ENCODE data around the gene ABHD3. TPM values are rescaled to one million over a fixed set of nuclear protein-coding genes. Genes with fewer than 3 reads are reported as not detected.
A peak's percentile ranks its signal among the peaks of the same experiment; 100 is the strongest.

ABHD3 gene
- total and polyA plus RNA-seq, 7 experiments from 2014 or later: 21.9 to 53.1 (median 39.6) TPM

- ATAC-seq (no peak), DNase-seq (no peak)
- intact Hi-C loops (cut with micrococcal nuclease): loop anchor here in 1 of 2 donors (10.0 kb wide), 1 partner anchor 1980 kb away; the partner anchor contains the start of gene NPC1
- peaks cover under 1 to 4% of the 10 kb centered on the region in 2 donors for H3K4me1 ChIP-seq (ENCODE audit: control insufficient read depth in 2 of 2, insufficient read depth in 2 of 2, low read length in 2 of 2)
- POLR2A ChIA-PET: interaction anchor here (0.6 kb wide), 1 partner anchor 110 kb away, joined by 4 read pairs; no protein-coding TSS in a partner anchor
- no peaks in the 10 kb centered on the region for H3K27me3 Mint-ChIP-seq
- no peak overlapping the region for H3K27ac Mint-ChIP-seq
- peaks cover 0 to 8% (median 0%) of the 10 kb centered on the region in 3 experiments for H3K36me3 ChIP-seq (ENCODE audit: control insufficient read depth in 2 of 3, insufficient read depth in 3 of 3, low read length in 3 of 3)
- no peak overlapping the region for H3K4me3 ChIP-seq (ENCODE audit: low read length)
- no peak overlapping the region for H3K4me3 Mint-ChIP-seq
- peaks cover 0 to 8% (median 0%) of the 10 kb centered on the region in 11 donors for H3K9me3 Mint-ChIP-seq
- H3K27ac ChIP-seq (ENCODE audit: low read depth, low read length): no peak overlapping the region
- CTCF ChIA-PET: no interaction called here
- H3K36me3 Mint-ChIP-seq: peaks cover 0 to 1% (median 0%) of the 10 kb centered on the region in 5 donors
- H3K9me3 ChIP-seq (ENCODE audit: control insufficient read depth in 2 of 3, low read length in 3 of 3): no peaks in the 10 kb centered on the region
- no peaks in the 10 kb centered on the region for H3K27me3 ChIP-seq (ENCODE audit: control insufficient read depth in 2 of 2, insufficient read depth in 2 of 2, low read length in 2 of 2)
- H3K4me1 Mint-ChIP-seq: peaks cover 2 to 22% (median 15%) of the 10 kb centered on the region in 7 donors
These were observed 99.9 kb downstream of the ABHD3 start for GRCh38 chr18:21604671-21605070.

GRCh38 chr18:21602299-21602587 is 102.3 kb downstream of the ABHD3 start:
- no peak overlapping the region for H3K4me3 ChIP-seq (ENCODE audit: low read length)
- no peaks in the 10 kb centered on the region for H3K9me3 ChIP-seq (ENCODE audit: control insufficient read depth in 2 of 3, low read length in 3 of 3)
- Mint-ChIP-seq H3K27me3 (no peaks in the 10 kb centered on the region), H3K9me3 (peaks cover 0 to 8% (median 0%) of the 10 kb centered on the region in 11 donors), H3K4me3 (peak overlapping the region in 8 of 10 donors; percentile 16 to 79 (median 42)), H3K27ac (peak overlapping the region; percentile 64 to 99 (median 81)), H3K36me3 (peaks cover 0 to 3% (median 0%) of the 10 kb centered on the region in 5 donors), H3K4me1 (peaks cover 12 to 45% (median 29%) of the 10 kb centered on the region in 7 donors)
- H3K27me3 ChIP-seq (ENCODE audit: control insufficient read depth in 2 of 2, insufficient read depth in 2 of 2, low read length in 2 of 2): no peaks in the 10 kb centered on the region
- peaks cover 12 to 24% of the 10 kb centered on the region in 2 donors for H3K4me1 ChIP-seq (ENCODE audit: control insufficient read depth in 2 of 2, insufficient read depth in 2 of 2, low read length in 2 of 2)
- ChIA-PET POLR2A (interaction anchor here (1.6 kb wide), 1 partner anchor 9 kb away, joined by 4 read pairs; no protein-coding TSS in a partner anchor), CTCF (interaction anchor here (1.3 kb wide), 1 partner anchor 10 kb away, joined by 7 read pairs; the partner anchor contains the start of gene SNRPD1)
- no peak overlapping the region for H3K27ac ChIP-seq (ENCODE audit: low read depth, low read length)
- peak in 1 of 9 donors; percentile 4 for DNase-seq
- no peak for ATAC-seq
- peaks cover 0 to 8% (median 0%) of the 10 kb centered on the region in 3 experiments for H3K36me3 ChIP-seq (ENCODE audit: control insufficient read depth in 2 of 3, insufficient read depth in 3 of 3, low read length in 3 of 3)
- intact Hi-C loops (cut with micrococcal nuclease): loop anchor here in 1 of 2 donors (10.0 kb wide), 1 partner anchor 1983 kb away; the partner anchor contains the start of gene NPC1

Small RNA genes within 50 kb of the gene (microRNA-seq; reads per million reads assigned to microRNA genes)
- 1.6 reads per million for gene MIR320C1 (ENCODE audit: borderline microRNAs expressed)

Other genes starting within 250 kb of the ABHD3 start
- gene ESCO1, start 104.1 kb downstream of the ABHD3 start, total RNA-seq: 10 to 100 TPM; 25.9 to 36.4 (median 35.1) TPM
- gene ESCO1, start 104.1 kb downstream of the ABHD3 start, polyA plus RNA-seq: 10 to 100 TPM in 1 of 2 donors, 1 to 10 TPM in 1; 7.5 to 10.6 TPM
- 10 to 100 TPM; 21.9 to 83.4 (median 26.5) TPM for gene SNRPD1, start 92.5 kb downstream of the ABHD3 start, total RNA-seq
- 10 to 100 TPM; 77.5 to 96.7 TPM for gene SNRPD1, start 92.5 kb downstream of the ABHD3 start, polyA plus RNA-seq
- gene MIB1, start 36.0 kb upstream of the ABHD3 start, total RNA-seq: 10 to 100 TPM; 16.0 to 35.2 (median 19.8) TPM
- 1 to 10 TPM; 3.9 to 4.2 TPM for gene MIB1, start 36.0 kb upstream of the ABHD3 start, polyA plus RNA-seq